Activated CD4-positive, alpha-beta T cell treated with anti-CD3 and anti-CD28 coated beads, Interleukin-2, amount 50 U/mL, for 24 hours (primary cell): ENCODE data around the gene ZFAND3.
"Not testable (repeated sequence)": the region's sequence is repeated elsewhere in the genome, so short reads cannot be mapped to it uniquely, and the experiment has no call there.

Experiments
- DNase-seq, 2 donors: peaks; one replicate each; pipeline ENCODE4 v3.0.0-alpha.2; 2020; ENCODE audit warnings: low read depth in 1 of 2, low spot score in 1 of 2

Gene ZFAND3

GRCh38 chr6:37971266-37971665, 151.7 kb downstream of the ZFAND3 start:
- no peak for DNase-seq

- no peak for DNase-seq
These were observed 152.3 kb downstream of the ZFAND3 start for GRCh38 chr6:37971711-37972390.

GRCh38 chr6:37972994-37973757, 153.6 kb downstream of the ZFAND3 start:
- DNase-seq, result no peak

DNA sequence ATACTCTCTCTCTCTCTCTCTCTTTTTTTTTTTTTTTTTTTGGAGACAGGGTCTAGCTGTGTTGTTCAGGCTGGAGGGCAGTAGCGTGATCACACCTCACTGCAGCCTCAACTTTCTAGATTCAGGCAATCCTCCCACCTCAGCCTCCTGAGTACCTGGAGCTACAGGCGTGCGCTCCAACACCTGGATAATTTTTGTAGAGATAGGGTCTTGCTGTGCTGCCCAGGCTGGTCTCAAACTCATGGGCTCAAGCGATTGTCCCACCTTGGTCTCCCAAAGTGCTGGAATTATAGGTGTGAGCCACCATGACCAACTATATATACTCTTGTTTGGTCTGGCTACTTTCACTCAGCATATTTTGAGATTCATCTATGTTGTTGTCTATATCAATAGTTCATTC, 154.9 kb downstream of the ZFAND3 start:
- DNase-seq, result no peak

DNA sequence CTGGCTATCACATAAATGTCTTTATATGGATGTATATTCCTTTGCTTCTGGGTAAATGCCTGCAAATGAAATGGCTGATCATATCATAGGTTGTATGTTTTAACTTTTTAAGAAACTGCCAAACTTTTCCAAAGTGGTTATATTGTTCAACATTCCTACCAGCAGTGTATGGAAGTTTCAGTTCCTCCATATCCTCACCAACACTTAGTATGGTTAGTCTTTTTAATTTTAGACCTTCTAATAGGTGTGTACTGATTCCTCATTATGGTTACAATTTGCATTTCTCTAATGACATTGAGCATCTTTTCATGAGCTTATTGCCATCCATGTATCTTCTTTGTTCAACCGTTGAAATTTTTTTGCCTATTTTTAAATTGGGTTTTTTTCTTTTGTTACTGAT, 155.4 kb downstream of the ZFAND3 start:
- no peak for DNase-seq

DNA sequence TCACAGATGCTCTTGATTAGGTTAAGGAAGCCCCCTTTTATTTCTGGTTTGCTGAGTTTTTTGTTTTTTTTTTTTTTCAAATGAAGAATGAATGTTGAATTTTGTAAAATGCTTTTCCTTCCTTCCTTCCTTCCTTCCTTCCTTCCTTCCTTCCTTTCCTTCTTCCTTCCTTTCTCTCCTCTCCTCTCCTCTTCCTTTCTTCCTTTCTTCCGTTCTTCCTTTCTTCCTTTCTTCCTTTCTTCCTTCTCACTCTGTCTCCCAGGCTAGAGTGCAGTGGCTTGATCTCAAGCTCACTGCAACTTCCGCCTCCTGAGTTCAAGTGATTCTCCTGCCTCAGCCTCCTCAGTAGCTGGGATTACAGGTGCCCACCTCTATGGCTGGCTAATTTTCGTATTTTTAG, 158.2 kb downstream of the ZFAND3 start:
- no peak for DNase-seq

DNA sequence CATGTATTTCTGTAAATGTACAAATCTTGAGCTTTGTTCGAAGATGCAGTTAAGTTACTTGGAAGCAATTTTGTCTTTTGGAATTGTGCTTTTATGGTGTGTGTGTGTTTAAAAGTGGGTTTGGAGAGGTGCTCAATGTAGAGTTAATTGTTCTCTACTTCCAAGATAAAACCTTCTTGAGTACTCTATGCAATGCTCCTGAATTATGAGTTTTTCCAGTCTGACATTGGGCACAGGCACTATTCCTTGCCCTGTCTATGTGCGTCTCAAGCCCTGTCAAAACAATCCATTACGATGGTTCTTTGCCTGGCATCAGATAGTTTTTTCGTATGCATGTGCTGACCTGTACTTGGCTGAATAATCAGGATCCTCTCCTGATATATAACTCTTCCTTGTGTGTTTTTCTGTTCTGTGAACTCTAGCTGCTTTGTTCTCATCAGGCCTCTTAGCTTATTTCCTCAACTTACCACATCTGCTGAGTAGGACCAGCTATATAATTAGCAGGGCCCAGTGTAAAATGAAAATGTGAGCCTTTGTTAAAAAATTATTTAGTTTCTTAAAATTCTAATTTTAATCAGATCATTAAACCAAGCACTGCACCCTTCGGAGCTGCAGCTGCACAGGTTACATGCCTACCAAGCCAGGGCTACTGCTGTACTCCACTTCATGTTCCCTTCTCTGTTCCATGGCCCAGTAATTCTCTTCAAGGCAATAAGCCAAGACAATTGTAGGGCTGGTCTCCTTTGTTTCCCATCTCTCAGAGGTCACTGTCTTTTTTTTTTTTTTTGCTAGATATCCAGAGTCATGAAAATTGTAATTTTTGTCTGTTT, 160.1 kb downstream of the ZFAND3 start:
- DNase-seq, result no peak

GRCh38 chr6:37980222-37980595, 160.7 kb downstream of the ZFAND3 start:
- no peak for DNase-seq

GRCh38 chr6:37981626-37982025, 162.1 kb downstream of the ZFAND3 start:
- DNase-seq, result no peak

GRCh38 chr6:37982317-37982716, 162.8 kb downstream of the ZFAND3 start:
- DNase-seq, result no peak

DNA sequence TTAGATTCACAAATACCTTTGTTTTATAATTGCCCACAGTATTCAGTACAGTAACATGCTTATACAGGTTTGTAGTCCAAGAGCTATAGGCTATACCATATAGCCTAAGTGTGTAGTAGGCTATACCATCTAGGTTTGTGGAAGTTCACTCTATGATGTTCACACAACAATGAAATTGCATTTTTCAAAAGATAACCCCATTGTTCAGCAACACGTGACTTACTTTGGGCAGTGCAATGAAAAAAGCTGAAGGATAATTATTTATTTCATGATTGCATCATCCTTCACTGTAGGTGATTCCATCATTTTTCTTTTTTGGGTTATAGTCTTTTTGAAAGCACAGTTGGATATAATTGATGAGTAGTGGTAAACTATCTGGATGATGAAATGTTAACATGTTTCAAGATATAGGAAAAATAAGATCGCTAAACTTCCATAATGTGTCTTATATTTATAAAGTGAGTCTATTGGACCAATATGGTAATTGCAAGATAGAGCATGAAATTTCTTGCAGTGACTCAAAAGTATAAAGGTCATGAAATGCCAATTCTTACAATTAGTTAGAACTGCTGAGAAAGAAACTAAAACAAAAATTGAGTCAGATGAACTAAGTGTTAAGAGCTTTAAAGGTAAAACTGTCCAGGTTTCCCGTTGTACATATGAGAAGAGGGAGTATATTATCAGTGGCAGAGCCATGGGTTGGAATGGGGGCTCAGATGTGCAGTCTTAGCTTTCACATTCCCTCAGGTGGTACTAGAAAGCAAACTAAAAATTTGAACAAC, 164.4 kb downstream of the ZFAND3 start:
- no peak for DNase-seq

DNA sequence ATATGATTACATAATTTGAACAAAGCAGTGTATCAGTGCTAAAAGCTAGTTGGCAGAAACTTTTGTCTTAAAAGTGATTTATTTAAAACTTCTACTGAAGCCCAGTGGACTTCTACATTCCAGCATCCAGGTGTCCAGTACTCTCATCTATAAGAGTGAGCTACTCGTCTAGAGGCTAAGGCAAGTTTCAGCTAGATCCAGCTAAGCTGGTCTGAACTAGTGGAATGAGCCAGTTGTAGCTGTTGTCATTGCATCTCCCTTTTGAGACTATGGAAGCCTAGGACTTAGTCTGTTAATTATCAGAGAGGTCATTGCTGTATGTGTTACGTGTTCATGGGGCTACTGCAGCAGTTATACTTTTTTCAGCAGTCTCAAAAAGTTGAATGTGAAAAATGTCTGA, 165.1 kb downstream of the ZFAND3 start:
- DNase-seq, result no peak

DNA sequence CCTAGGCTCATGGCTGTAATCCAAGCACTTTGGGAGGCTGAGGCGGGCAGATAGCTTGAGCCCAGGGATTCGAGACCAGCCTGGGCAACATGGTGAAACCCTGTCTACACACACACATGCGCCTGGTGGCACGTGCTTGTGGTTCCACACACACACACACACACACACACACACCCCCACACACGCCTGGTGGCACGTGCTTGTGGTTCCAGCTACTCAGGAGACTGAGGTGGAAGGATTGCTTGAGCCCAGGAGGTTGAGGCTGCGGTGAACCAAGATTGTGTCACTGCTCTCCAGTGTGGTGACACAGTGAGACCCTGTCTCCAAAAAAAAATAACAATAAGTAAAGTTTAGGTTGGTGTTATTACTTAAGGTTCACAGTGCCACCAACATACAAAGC, 165.8 kb downstream of the ZFAND3 start:
- DNase-seq, result no peak

GRCh38 chr6:37987018-37987417, 167.5 kb downstream of the ZFAND3 start:
- DNase-seq, result peak in 1 of 2 donors; percentile 24

GRCh38 chr6:37987559-37987958, 168.0 kb downstream of the ZFAND3 start:
- DNase-seq, result no peak

- no peak for DNase-seq
These were observed 168.6 kb downstream of the ZFAND3 start for GRCh38 chr6:37988127-37988526.

DNA sequence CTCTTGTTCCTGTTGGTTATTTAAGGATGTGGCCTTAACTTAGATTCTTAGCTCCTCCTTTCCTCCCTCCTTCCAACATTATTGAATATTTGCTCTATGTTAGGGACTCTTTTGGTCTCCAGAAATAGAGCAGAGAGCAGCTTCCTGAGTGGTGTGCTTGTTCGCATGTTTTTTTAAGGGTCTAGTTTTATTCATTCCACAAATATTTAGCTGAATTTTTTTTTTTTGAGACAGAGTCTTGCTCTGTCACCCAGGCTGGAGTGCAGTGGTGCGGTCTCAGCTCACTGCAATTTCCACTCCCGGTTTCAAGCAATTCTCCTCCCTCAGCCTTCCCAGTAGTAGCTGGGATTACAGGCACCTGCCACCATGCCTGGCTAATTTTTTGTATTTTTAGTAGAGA, 169.2 kb downstream of the ZFAND3 start:
- DNase-seq, result no peak

GRCh38 chr6:37990762-37991525, 171.4 kb downstream of the ZFAND3 start:
- no peak for DNase-seq

DNA sequence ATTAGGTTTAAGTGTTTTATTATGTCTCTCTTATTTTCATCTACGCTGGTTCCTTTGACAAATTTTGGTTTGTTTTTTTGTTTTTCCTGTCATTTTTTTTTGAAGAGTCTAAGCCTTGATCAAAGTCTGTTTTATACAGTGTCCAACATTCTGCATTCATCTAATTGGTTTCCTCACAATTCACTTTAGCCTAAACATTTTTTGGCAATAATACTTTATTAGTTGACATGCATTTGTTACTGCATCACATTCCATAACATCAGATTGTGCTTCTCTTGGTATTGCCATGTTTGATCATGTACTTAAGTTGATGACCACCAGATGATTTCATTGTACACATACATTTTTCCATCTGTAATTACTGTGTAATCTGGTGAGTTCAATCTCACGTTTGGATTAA, 173.2 kb downstream of the ZFAND3 start:
- no peak for DNase-seq

GRCh38 chr6:37993194-37993593, 173.7 kb downstream of the ZFAND3 start:
- DNase-seq, result not testable (repeated sequence)
